GM12878 (cell line): ENCODE data around the gene PAXX. TPM values are rescaled to one million over a fixed set of nuclear protein-coding genes. Genes with fewer than 3 reads are reported as not detected.

Experiments
- ATAC-seq: fragments of 200-7000 bp; cut with Tn5 transposase; 3 replicates; pipeline ENCODE4 v1.9.1; 2020; ENCODE audit warnings: mild to moderate bottlenecking, moderate library complexity
- BruUV-seq: library from RNA; stranded (reverse); fragments of 400-500 nt; replicated peaks from 2 replicates; lab custom pipeline; 2021; lab: Mats Ljungman, UMichigan
- CTCF ChIA-PET: fragments of 300-600 bp; sonication (Branson Sonifier 250); formaldehyde crosslinking; extraction: SDS; loops from one replicate; lab custom pipeline; 2021; ENCODE audit warnings: inconsistent platforms; lab: Yijun Ruan, JAX
- POLR2A ChIA-PET: fragments of 350-600 bp; formaldehyde crosslinking; extraction: SDS; loops from one replicate; lab custom pipeline; 2021; ENCODE audit warnings: inconsistent platforms; lab: Charles Lee
- RAD21 ChIA-PET: fragments of 300-600 bp; sonication (Branson Sonifier 250); formaldehyde crosslinking; loops from one replicate; lab custom pipeline; 2023; ENCODE audit warnings: antibody characterized with exemption; ENCODE audit not compliant: unreplicated experiment; lab: Charles Lee
- SMC1A ChIA-PET: fragments of 300-600 bp; sonication (Branson Sonifier 250); formaldehyde crosslinking; loops from one replicate; lab custom pipeline; 2023; ENCODE audit not compliant: unreplicated experiment, uncharacterized antibody; lab: Charles Lee
- DNase-seq: peaks from one replicate; pipeline ENCODE4 v3.0.0-alpha.2; 2011; ENCODE audit warnings: low read depth, low spot score
- FAIRE-seq: peaks from 3 replicates; lab custom pipeline; 2011; peaks lifted over from hg19 to GRCh38; lab: Jason Lieb, UNC
- H2AFZ ChIP-seq: 2 replicates; pipeline ENCODE4 v1.6.0; 2011; ENCODE audit warnings: low read depth, low read length, control low read depth; ENCODE audit not compliant: control insufficient read depth
- H3K27ac ChIP-seq: 2 replicates; pipeline ENCODE4 v1.5.1; 2011; ENCODE audit warnings: control low read depth; ENCODE audit not compliant: control insufficient read depth, insufficient read depth
- H3K27me3 ChIP-seq, 2 experiments: replicated peaks in 1 of 2; 2 replicates each; pipeline versions ENCODE4 v1.6.0 to v1.6.1; 2011; ENCODE audit warnings: low read length in 1 of 2; ENCODE audit not compliant: control insufficient read depth in 2 of 2, insufficient read depth in 2 of 2
- H3K36me3 ChIP-seq, 2 experiments: 2 replicates each; pipeline ENCODE4 v1.5.1; 2011; ENCODE audit warnings: low read length in 1 of 2; ENCODE audit not compliant: control insufficient read depth in 2 of 2, insufficient read depth in 2 of 2
- H3K4me1 ChIP-seq: 2 replicates; pipeline ENCODE4 v1.6.1; 2011; ENCODE audit warnings: mild to moderate bottlenecking, low read length, moderate library complexity, mixed read lengths; ENCODE audit not compliant: control insufficient read depth, insufficient read depth
- H3K4me2 ChIP-seq: 2 replicates; pipeline ENCODE4 v1.6.0; 2011; ENCODE audit warnings: control low read depth; ENCODE audit not compliant: control insufficient read depth, insufficient read depth
- H3K4me3 ChIP-seq: fragments of 200-600 bp; sonication (generic); 2 replicates; pipeline ENCODE4 v1.5.1; 2016
- H3K79me2 ChIP-seq: 2 replicates; pipeline ENCODE4 v1.6.0; 2011; ENCODE audit warnings: low read length; ENCODE audit not compliant: control insufficient read depth, insufficient read depth
- H3K9ac ChIP-seq: 2 replicates; pipeline ENCODE4 v1.8.0; 2011; ENCODE audit warnings: low read length, control low read depth, mixed read lengths; ENCODE audit not compliant: control insufficient read depth, insufficient read depth
- H3K9me3 ChIP-seq: replicated peaks from 3 replicates; pipeline ENCODE4 v1.5.1; 2011; ENCODE audit warnings: mild to moderate bottlenecking, low read length; ENCODE audit not compliant: control insufficient read depth, insufficient read depth
- H4K20me1 ChIP-seq: 2 replicates; pipeline ENCODE4 v1.6.0; 2011; ENCODE audit not compliant: control insufficient read depth, insufficient read depth
- BHLHE40 ChIP-seq, 2 experiments: fragments of 450-650 bp in 1 of 2; IDR thresholded peaks; 2 replicates each; pipeline ENCODE4 v1.6.1; 2011 to 2017; ENCODE audit warnings: low read depth in 2 of 2, borderline replicate concordance in 1 of 2, improper control_type of control experiment in 1 of 2, low read length in 1 of 2, mild to moderate bottlenecking in 1 of 2
- BMI1 ChIP-seq: fragments of 450-650 bp; IDR thresholded peaks from 2 replicates; pipeline ENCODE4 v1.6.1; 2016; ENCODE audit warnings: mild to moderate bottlenecking, moderate library complexity, borderline replicate concordance
- CBX3 ChIP-seq: fragments of 200-600 bp; sonication (generic); IDR thresholded peaks from 2 replicates; pipeline ENCODE4 v1.6.1; 2016; ENCODE audit warnings: low read depth, borderline replicate concordance
- CHD1 ChIP-seq: IDR thresholded peaks from 2 replicates; pipeline ENCODE4 v1.6.1; 2012; ENCODE audit warnings: low read depth, low read length, improper control_type of control experiment
- EP300 ChIP-seq, 2 experiments: fragments of 150-350 bp in 1 of 2; IDR thresholded peaks; 2 replicates each; pipeline ENCODE4 v1.6.1; 2011 to 2012; ENCODE audit warnings: low read depth in 2 of 2, low read length in 2 of 2, borderline replicate concordance in 1 of 2, improper control_type of control experiment in 1 of 2, inconsistent platforms in 1 of 2; ENCODE audit not compliant: control insufficient read depth in 1 of 2
- ETV6 ChIP-seq, 2 experiments: fragments of 450-650 bp in 1 of 2; IDR thresholded peaks in 1 of 2; conservative IDR thresholded peaks in 1 of 2; 2 replicates each; pipeline ENCODE4 v1.6.1; 2014; ENCODE audit warnings: antibody characterized with exemption in 1 of 2, borderline replicate concordance in 1 of 2, low read depth in 1 of 2, mild to moderate bottlenecking in 1 of 2, moderate library complexity in 1 of 2
- HDAC2 ChIP-seq: fragments of 200-600 bp; sonication (generic); IDR thresholded peaks from 2 replicates; pipeline ENCODE4 v1.6.1; 2017
- HSF1 ChIP-seq: fragments of 150-350 bp; IDR thresholded peaks from 2 replicates; pipeline ENCODE4 v1.6.1; 2014; ENCODE audit warnings: mild to moderate bottlenecking, low read depth, low read length
- JUNB ChIP-seq: IDR thresholded peaks from 2 replicates; pipeline ENCODE4 v1.6.1; 2016; ENCODE audit warnings: antibody characterized with exemption, mild to moderate bottlenecking
- MTA2 ChIP-seq: fragments of 450-650 bp; IDR thresholded peaks from 2 replicates; pipeline ENCODE4 v1.6.1; 2016; ENCODE audit warnings: low read depth, mild to moderate bottlenecking, moderate library complexity
- RBBP5 ChIP-seq: fragments of 200-600 bp; sonication (generic); conservative IDR thresholded peaks from 2 replicates; pipeline ENCODE4 v1.6.1; 2016
- RCOR1 ChIP-seq: conservative IDR thresholded peaks from 2 replicates; pipeline ENCODE4 v1.6.1; 2012; ENCODE audit warnings: low read depth, low read length, improper control_type of control experiment
- SREBF2 ChIP-seq: IDR thresholded peaks from 2 replicates; pipeline ENCODE4 v1.6.1; 2012; ENCODE audit warnings: mild to moderate bottlenecking, low read length
- WRNIP1 ChIP-seq: IDR thresholded peaks from 2 replicates; pipeline ENCODE4 v1.6.1; 2011; ENCODE audit warnings: low read depth, low read length, improper control_type of control experiment, borderline replicate concordance
- ZNF217 ChIP-seq: fragments of 450-650 bp; IDR thresholded peaks from 2 replicates; pipeline ENCODE4 v1.6.1; 2017; ENCODE audit warnings: antibody characterized with exemption, mild to moderate bottlenecking
- WGBS: methylation state at CpG from one replicate; pipeline ENCODE4 v1.1.6; 2016; ENCODE audit warnings: low lambda C conversion rate; ENCODE audit not compliant: insufficient replicate concordance, insufficient coverage; ENCODE audit errors: missing lambda C conversion rate; 5-methylcytosine and 5-hydroxymethylcytosine counted together
- in situ Hi-C: fragments of 300-500 bp; cut with MboI; formaldehyde crosslinking; loops from 9 replicates; pipeline ENCODE4 v1.14.3; 2018; ENCODE audit warnings: mixed read lengths
- intact Hi-C: fragments of 100-400 bp; cut with micrococcal nuclease; formaldehyde crosslinking; loops from one replicate; pipeline ENCODE4 v1.14.2; 2022; ENCODE audit not compliant: unreplicated experiment
- polyA plus RNA-seq, 11 experiments: library from polyadenylated mRNA; depleted of rRNA in 4 of 11; unstranded in 6 of 11; stranded (reverse) in 5 of 11; fragments of >200 nt; fragmentation: Nextera tagmentation in 4 of 11; fragmentation: Illumina TruSeq in 1 of 11; extraction: Ambion mirVana in 4 of 11; extraction: Trizol in 1 of 11; gene quantifications; 1 replicate in 1 of 11; 2 replicates in 10 of 11; pipeline versions ENCODE4 v1.2.1 to v1.2.3, GENCODE V29; 2011 to 2016; ENCODE audit warnings: inconsistent platforms in 2 of 11, missing spikeins in 2 of 11, low read depth in 1 of 11
- total RNA-seq, 4 experiments: library from RNA; depleted of rRNA in 3 of 4; stranded (reverse); fragments of >200 nt in 3 of 4; fragmentation: Illumina TruSeq in 1 of 4; extraction: Trizol in 1 of 4; gene quantifications; 2 replicates each; pipeline versions ENCODE4 v1.2.1 to v1.2.3, GENCODE V29; 2013 to 2021
- TF ChIP-seq, protein P1 (sequence below): fragments of 450-650 bp; conservative IDR thresholded peaks from 2 replicates; pipeline ENCODE4 v1.6.1; 2017; ENCODE audit warnings: mild to moderate bottlenecking, moderate library complexity

PAXX gene
- total and polyA plus RNA-seq, 10 of the 15 experiments (the other 5 are each of a cell fraction or from before 2014, with no cell fraction given): 0.18 to 60.6 (median 29.5) TPM

DNA sequence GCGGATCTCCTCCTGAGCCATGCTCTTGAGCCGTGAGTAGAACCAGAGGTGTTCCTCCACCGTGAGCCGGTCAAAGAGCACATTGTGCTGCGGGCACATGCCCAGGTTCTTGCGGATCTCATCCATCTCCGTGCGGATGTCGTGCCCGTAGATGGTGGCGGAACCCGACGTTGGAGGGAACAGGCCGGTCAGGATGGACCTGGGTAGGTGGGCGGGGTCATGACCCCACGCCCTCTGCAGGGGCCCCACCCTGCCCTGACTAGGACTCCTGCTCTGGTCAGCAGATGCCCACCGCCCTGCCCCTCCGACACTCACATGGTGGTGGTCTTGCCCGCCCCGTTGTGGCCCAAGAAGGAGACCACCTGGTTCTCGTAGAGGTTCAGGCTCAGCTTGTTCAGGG lies 23.8 kb downstream of the PAXX start:
- Histone ChIP-seq H2AFZ (no peak overlapping the region), H3K27me3 (no peaks in the 10 kb centered on the region), H3K9me3 (no peaks in the 10 kb centered on the region; the same call in 2 of the 3 replicates), H3K4me2 (no peak overlapping the region), H3K9ac (no peak overlapping the region), H3K4me3 (no peak overlapping the region), H3K36me3 (no peaks in the 10 kb centered on the region)
- SMC1A ChIA-PET: no interaction called here
- no TSS peak for BruUV-seq
- intact Hi-C loops (no loop called here), in situ Hi-C loops (no loop called here)
- CTCF ChIA-PET: no interaction called here
- POLR2A ChIA-PET: no interaction called here
- no peak for FAIRE-seq
- 71% methylated on average over 15 of the region's 21 CpGs for WGBS
- TF ChIP-seq SREBF2: no peak
- TF ChIP-seq WRNIP1: no peak
- TF ChIP-seq HSF1: no peak
- TF ChIP-seq JUNB: no peak
- TF ChIP-seq RBBP5: no peak
- TF ChIP-seq, protein P1, sequence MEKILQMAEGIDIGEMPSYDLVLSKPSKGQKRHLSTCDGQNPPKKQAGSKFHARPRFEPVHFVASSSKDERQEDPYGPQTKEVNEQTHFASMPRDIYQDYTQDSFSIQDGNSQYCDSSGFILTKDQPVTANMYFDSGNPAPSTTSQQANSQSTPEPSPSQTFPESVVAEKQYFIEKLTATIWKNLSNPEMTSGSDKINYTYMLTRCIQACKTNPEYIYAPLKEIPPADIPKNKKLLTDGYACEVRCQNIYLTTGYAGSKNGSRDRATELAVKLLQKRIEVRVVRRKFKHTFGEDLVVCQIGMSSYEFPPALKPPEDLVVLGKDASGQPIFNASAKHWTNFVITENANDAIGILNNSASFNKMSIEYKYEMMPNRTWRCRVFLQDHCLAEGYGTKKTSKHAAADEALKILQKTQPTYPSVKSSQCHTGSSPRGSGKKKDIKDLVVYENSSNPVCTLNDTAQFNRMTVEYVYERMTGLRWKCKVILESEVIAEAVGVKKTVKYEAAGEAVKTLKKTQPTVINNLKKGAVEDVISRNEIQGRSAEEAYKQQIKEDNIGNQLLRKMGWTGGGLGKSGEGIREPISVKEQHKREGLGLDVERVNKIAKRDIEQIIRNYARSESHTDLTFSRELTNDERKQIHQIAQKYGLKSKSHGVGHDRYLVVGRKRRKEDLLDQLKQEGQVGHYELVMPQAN: no peak
- TF ChIP-seq BHLHE40 (IDR thresholded peaks at IDR 0.05; ENCODE audit: borderline replicate concordance in 1 of 2, low read depth in 2 of 2, low read length in 1 of 2): no peak
- no peak for TF ChIP-seq HDAC2
- no peak for TF ChIP-seq BMI1
- TF ChIP-seq MTA2: no peak
- TF ChIP-seq RCOR1: no peak
- no peak for TF ChIP-seq ZNF217
- TF ChIP-seq CHD1: no peak
- TF ChIP-seq ETV6 (conservative IDR thresholded peaks at IDR 0.05 in 1 of 2, IDR thresholded peaks at IDR 0.05 in 1 of 2; ENCODE audit: borderline replicate concordance in 1 of 2, low read depth in 1 of 2): no peak
- no peak for TF ChIP-seq CBX3
- TF ChIP-seq EP300 (IDR thresholded peaks at IDR 0.05; ENCODE audit: borderline replicate concordance in 1 of 2, control insufficient read depth in 1 of 2, low read depth in 2 of 2, low read length in 2 of 2): no peak
- TF ChIP-seq, all 136 proteins: peak for 0
- Histone ChIP-seq H3K27ac (no peak overlapping the region), H3K4me1 (no peaks in the 10 kb centered on the region), H3K79me2 (no peaks in the 10 kb centered on the region), H4K20me1 (no peaks in the 10 kb centered on the region)
- DNase-seq (no peak), ATAC-seq (no peak)
- RAD21 ChIA-PET: no interaction called here
